Measurements from ENCODE around the gene CRB2.

DNA sequence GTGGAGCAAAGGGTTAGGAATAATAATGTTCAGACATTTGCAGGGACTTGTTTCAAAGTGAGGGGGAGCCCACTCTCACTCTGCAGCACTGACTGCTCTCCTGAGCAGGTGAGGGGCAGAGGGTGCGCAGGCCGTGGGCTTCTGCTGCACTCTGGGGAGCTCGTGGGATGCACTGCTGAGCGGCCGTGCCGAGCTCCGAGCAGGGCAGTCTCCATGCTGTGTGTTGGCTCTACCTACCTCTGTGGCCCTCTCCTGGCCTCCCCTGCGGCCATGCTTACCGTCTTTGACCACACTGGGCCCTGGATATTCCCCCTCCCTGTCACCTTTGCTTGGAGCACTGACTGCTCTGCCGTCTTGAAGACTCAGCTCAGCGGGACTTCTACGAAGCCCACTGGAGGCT is 33.7 kb downstream of the CRB2 start:
- TF ChIP-seq CTCF (IDR thresholded peaks at IDR 0.05), result no peak
- TF ChIP-seq POLR2A (IDR thresholded peaks at IDR 0.05; ENCODE audit: low read depth), result no peak
